Lower leg skin (tissue), 3 donors: ENCODE data around the gene TTC39B.

ENCODE experiments used
- POLR2A ChIP-seq, 2 donors: fragments of 450-650 bp; IDR thresholded peaks; one replicate each; pipeline ENCODE4 v1.6.1; 2016 to 2017; ENCODE audit warnings: antibody characterized with exemption in 2 of 2, mild to moderate bottlenecking in 1 of 2, moderate library complexity in 1 of 2
- TF ChIP-seq, protein P1 (sequence below), 3 donors: fragments of 450-650 bp; IDR thresholded peaks; one replicate each; pipeline ENCODE4 v1.5.1; 2016; ENCODE audit warnings: antibody characterized with exemption in 3 of 3, mild to moderate bottlenecking in 3 of 3, moderate library complexity in 2 of 3

- TF ChIP-seq, protein P1, sequence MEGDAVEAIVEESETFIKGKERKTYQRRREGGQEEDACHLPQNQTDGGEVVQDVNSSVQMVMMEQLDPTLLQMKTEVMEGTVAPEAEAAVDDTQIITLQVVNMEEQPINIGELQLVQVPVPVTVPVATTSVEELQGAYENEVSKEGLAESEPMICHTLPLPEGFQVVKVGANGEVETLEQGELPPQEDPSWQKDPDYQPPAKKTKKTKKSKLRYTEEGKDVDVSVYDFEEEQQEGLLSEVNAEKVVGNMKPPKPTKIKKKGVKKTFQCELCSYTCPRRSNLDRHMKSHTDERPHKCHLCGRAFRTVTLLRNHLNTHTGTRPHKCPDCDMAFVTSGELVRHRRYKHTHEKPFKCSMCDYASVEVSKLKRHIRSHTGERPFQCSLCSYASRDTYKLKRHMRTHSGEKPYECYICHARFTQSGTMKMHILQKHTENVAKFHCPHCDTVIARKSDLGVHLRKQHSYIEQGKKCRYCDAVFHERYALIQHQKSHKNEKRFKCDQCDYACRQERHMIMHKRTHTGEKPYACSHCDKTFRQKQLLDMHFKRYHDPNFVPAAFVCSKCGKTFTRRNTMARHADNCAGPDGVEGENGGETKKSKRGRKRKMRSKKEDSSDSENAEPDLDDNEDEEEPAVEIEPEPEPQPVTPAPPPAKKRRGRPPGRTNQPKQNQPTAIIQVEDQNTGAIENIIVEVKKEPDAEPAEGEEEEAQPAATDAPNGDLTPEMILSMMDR (IDR thresholded peaks at IDR 0.05), result no peak
- no peak for TF ChIP-seq POLR2A (IDR thresholded peaks at IDR 0.05)
Observed at GRCh38 chr9:15240927-15241326, 66.1 kb downstream of the TTC39B start.
